Stimulated activated naive B cell treated with anti-CD40 and anti-IgM and Interleukin-4, amounts not matched to agents 10 μg/mL and 1 μg/mL and 100 μg/mL, for 72 hours (primary cell): ENCODE measurements around the gene ANKH.

Experiments used
- ATAC-seq, 2 donors: fragments of 150-1000 bp; cut with Tn5 transposase; replicated peaks; 2 replicates each; pipeline ENCODE4 v1.10.0; 2021; ENCODE audit warnings: moderate library complexity in 1 of 2
- DNase-seq: peaks from one replicate; pipeline ENCODE4 v3.0.0; 2021
- H3K27ac Mint-ChIP-seq: one replicate; pipeline ENCODE4 v1.8.0; 2022; ENCODE audit warnings: mild to moderate bottlenecking, mixed read lengths
- H3K27me3 Mint-ChIP-seq, 2 donors: one replicate each; pipeline ENCODE4 v1.8.0; 2022; ENCODE audit warnings: mixed read lengths in 2 of 2
- H3K36me3 Mint-ChIP-seq, 2 donors: one replicate each; pipeline ENCODE4 v1.8.0; 2022; ENCODE audit warnings: mixed read lengths in 2 of 2, mild to moderate bottlenecking in 1 of 2
- H3K4me1 Mint-ChIP-seq, 2 donors: one replicate each; pipeline ENCODE4 v1.8.0; 2022; ENCODE audit warnings: mixed read lengths in 2 of 2, mild to moderate bottlenecking in 1 of 2
- H3K4me3 Mint-ChIP-seq, 2 donors: one replicate each; pipeline ENCODE4 v1.8.0; 2022; ENCODE audit warnings: mild to moderate bottlenecking in 2 of 2, mixed read lengths in 2 of 2, moderate library complexity in 1 of 2
- H3K9me3 Mint-ChIP-seq, 2 donors: one replicate each; pipeline ENCODE4 v1.8.0; 2022; ENCODE audit warnings: mixed read lengths in 2 of 2, mild to moderate bottlenecking in 1 of 2

The ANKH gene

DNA sequence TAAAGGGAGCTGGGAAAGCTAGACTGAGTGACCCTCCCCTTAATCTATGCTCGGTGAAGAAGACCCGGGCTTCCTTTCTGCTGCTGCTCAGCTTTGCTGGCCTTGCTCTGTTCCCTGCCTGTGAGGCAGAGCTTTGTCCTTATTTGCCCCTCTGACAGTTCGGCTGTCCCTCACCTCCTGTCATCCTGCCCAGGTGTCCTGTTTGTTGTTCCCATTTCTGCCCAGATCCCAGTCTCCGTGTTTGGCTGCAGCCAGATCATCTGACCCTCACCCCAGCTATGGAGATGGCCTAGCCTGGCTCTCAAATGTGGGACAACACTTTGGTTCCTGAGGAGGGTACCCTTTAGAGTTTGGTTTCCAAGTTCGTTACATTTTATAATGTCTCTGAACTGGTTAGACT is 186.8 kb downstream of the ANKH start:
- H3K4me1 Mint-ChIP-seq, result peaks cover 13 to 15% of the 10 kb centered on the region in 2 donors
- DNase-seq (no peak), ATAC-seq (no peak)
- peak overlapping the region; percentile 86 for H3K27ac Mint-ChIP-seq
- H3K9me3 Mint-ChIP-seq, result peaks cover 0 to 2% of the 10 kb centered on the region in 2 donors
- H3K4me3 Mint-ChIP-seq, result no peak overlapping the region
- H3K27me3 Mint-ChIP-seq, result no peaks in the 10 kb centered on the region
- H3K36me3 Mint-ChIP-seq, result peaks cover 41 to 54% of the 10 kb centered on the region in 2 donors

GRCh38 chr5:14683906-14684455 is 187.6 kb downstream of the ANKH start:
- Mint-ChIP-seq H3K9me3 (no peaks in the 10 kb centered on the region), H3K4me1 (peaks cover 17 to 19% of the 10 kb centered on the region in 2 donors), H3K27me3 (no peaks in the 10 kb centered on the region), H3K27ac (peak overlapping the region; percentile 54), H3K4me3 (no peak overlapping the region), H3K36me3 (peaks cover 41 to 53% of the 10 kb centered on the region in 2 donors)
- no peak for ATAC-seq
- DNase-seq, result no peak

DNA sequence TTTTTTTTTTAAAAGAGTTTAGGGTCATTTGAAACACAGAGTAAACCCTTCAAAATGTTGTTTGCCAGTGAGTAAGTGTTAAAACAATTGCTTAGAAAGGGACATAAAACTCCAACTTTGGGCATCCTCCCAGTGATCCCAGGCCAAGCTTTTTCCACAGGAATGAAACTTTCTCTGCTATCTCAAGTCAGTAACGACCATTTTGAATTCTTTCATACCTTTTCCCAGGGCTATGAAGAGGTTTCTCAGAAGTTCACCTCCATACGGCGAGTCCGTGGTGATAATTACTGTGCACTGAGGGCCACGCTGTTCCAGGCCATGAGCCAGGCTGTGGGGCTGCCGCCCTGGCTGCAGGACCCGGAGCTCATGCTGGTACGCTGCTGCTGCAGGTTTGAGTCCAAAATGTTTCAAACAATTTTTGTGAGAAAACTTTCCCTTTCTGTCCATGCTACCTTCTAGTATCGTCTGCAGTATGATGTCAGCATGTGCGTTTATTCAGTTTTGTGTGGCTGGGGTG is 190.3 kb downstream of the ANKH start:
- Mint-ChIP-seq H3K4me3 (no peak overlapping the region), H3K9me3 (no peaks in the 10 kb centered on the region), H3K27ac (no peak overlapping the region), H3K36me3 (peaks cover 39 to 53% of the 10 kb centered on the region in 2 donors), H3K27me3 (no peaks in the 10 kb centered on the region), H3K4me1 (peaks cover 33 to 37% of the 10 kb centered on the region in 2 donors)
- DNase-seq (no peak), ATAC-seq (no peak)

DNA sequence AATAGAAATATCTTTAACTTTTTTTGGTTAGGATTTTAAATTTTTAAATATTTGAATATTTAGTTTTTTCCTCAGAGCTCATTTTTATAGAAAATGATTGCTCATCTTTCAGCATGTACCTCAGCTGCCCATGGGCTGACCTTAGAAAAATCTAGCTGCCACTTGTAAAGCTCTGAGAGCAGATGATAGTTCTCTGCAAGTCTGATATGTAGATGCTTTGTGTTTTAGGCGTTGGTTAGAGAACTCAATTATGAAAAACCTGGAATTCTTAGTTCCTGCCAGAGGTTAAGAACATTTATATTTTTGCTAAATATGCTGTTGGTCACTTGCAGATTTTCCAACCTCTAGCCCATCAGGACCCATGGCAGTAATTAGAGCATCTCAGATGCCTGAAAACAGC is 192.0 kb downstream of the ANKH start:
- Mint-ChIP-seq H3K9me3 (no peaks in the 10 kb centered on the region), H3K4me3 (no peak overlapping the region), H3K36me3 (peaks cover 41 to 53% of the 10 kb centered on the region in 2 donors), H3K27ac (no peak overlapping the region), H3K27me3 (no peaks in the 10 kb centered on the region), H3K4me1 (peaks cover 31 to 47% of the 10 kb centered on the region in 2 donors)
- ATAC-seq (no peak), DNase-seq (no peak)

DNA sequence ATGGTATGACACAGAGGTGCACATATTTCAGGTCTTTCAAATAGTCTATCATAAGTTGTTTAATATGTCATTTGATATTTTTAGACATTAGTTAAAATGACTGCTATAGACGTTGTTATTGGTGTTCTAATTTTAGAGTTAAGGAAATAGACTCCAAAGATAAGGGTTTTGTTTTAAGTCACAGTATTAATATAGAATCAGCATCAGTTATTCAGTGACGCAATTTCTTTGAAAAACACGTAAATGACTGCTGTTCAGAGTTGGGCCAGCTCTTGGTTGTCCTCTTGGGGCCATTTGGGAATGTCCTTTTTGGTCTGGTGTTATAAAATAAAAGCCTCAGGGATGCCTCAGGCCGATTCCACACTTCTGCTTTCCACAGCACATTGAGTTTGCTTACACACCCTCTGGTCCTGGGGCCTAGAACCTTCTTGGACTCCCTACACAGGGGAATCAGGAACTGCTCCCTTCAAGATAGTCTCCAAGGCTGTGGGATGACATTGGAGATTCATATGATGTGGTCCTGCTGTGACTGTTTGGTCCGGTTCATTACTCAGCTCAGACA is 192.7 kb downstream of the ANKH start:
- peaks cover 43 to 59% of the 10 kb centered on the region in 2 donors for H3K36me3 Mint-ChIP-seq
- ATAC-seq (peak; percentile 23 to 62), DNase-seq (peak; percentile 45)
- H3K9me3 Mint-ChIP-seq, result no peaks in the 10 kb centered on the region
- no peak overlapping the region for H3K4me3 Mint-ChIP-seq
- no peaks in the 10 kb centered on the region for H3K27me3 Mint-ChIP-seq
- peaks cover 36 to 54% of the 10 kb centered on the region in 2 donors for H3K4me1 Mint-ChIP-seq
- peak overlapping the region; percentile 84 for H3K27ac Mint-ChIP-seq

- H3K36me3 Mint-ChIP-seq, result peaks cover 42 to 69% of the 10 kb centered on the region in 2 donors
- DNase-seq, result peak; percentile 45
- peaks cover 0 to 1% of the 10 kb centered on the region in 2 donors for H3K9me3 Mint-ChIP-seq
Measured at GRCh38 chr5:14676320-14676719, 195.3 kb downstream of the ANKH start.

DNA sequence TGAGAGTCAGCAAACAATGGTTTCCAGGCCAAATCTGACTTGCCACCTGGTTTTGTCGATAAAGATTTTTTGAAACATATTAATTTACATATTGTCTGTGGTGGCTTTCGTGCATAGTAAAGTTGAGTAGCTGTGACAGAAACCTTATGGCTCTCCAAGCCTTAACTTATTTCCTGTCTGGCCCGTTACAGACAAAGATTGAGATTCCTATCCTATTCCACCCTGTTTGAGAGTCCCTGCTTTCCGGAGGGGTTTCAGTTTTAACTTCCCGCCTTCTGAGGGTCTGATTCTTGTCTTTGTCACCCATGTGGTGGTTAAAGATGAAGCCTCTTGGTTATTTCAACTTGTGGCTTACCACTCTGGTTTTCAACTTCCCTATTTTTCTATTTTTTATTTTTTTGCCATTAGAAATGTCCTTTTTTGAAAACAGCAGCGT is 195.7 kb downstream of the ANKH start:
- DNase-seq, result peak; percentile 41
- no peaks in the 10 kb centered on the region for H3K27me3 Mint-ChIP-seq
- H3K4me3 Mint-ChIP-seq, result peak overlapping the region; percentile 65 to 76
- H3K4me1 Mint-ChIP-seq, result peaks cover 59 to 83% of the 10 kb centered on the region in 2 donors
- peak overlapping the region; percentile 95 for H3K27ac Mint-ChIP-seq
- peaks cover 42 to 70% of the 10 kb centered on the region in 2 donors for H3K36me3 Mint-ChIP-seq
- peak; percentile 64 to 79 for ATAC-seq
- H3K9me3 Mint-ChIP-seq, result peaks cover 0 to 1% of the 10 kb centered on the region in 2 donors

More at GRCh38 chr5:14676320-14676719, 195.3 kb downstream of the ANKH start:
- H3K27me3 Mint-ChIP-seq, result no peaks in the 10 kb centered on the region
- peaks cover 54 to 78% of the 10 kb centered on the region in 2 donors for H3K4me1 Mint-ChIP-seq
- peak; percentile 80 to 86 for ATAC-seq
- peak overlapping the region; percentile 65 to 76 for H3K4me3 Mint-ChIP-seq
- H3K27ac Mint-ChIP-seq, result peak overlapping the region; percentile 95

GRCh38 chr5:14674983-14675854 is 196.4 kb downstream of the ANKH start:
- DNase-seq, result no peak
- peaks cover 0 to 1% of the 10 kb centered on the region in 2 donors for H3K9me3 Mint-ChIP-seq
- no peaks in the 10 kb centered on the region for H3K27me3 Mint-ChIP-seq
- peak overlapping the region; percentile 95 for H3K27ac Mint-ChIP-seq
- H3K4me1 Mint-ChIP-seq, result peaks cover 55 to 85% of the 10 kb centered on the region in 2 donors
- peaks cover 38 to 67% of the 10 kb centered on the region in 2 donors for H3K36me3 Mint-ChIP-seq
- H3K4me3 Mint-ChIP-seq, result peak overlapping the region; percentile 65 to 76
- no peak for ATAC-seq

DNA sequence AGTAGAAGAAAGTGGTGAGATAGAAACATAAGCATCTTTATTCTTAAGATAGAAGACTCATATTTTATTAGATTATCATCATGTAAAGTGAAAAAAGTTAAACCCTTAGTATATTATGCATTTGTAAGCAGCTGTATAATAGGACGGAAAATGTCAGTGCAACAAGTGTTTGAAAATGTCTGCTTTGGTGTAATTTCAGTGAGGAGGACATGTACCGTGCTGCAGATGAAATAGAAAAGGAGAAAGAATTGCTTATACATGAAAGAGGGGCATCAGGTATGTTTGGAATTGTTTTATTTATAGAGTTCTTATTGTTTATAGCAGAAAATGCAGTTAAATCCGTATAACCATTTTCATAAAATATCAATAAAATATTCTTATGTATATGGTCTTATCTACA is 198.1 kb downstream of the ANKH start:
- Mint-ChIP-seq H3K27ac (no peak overlapping the region), H3K36me3 (peaks cover 31 to 61% of the 10 kb centered on the region in 2 donors), H3K4me3 (no peak overlapping the region)

DNA sequence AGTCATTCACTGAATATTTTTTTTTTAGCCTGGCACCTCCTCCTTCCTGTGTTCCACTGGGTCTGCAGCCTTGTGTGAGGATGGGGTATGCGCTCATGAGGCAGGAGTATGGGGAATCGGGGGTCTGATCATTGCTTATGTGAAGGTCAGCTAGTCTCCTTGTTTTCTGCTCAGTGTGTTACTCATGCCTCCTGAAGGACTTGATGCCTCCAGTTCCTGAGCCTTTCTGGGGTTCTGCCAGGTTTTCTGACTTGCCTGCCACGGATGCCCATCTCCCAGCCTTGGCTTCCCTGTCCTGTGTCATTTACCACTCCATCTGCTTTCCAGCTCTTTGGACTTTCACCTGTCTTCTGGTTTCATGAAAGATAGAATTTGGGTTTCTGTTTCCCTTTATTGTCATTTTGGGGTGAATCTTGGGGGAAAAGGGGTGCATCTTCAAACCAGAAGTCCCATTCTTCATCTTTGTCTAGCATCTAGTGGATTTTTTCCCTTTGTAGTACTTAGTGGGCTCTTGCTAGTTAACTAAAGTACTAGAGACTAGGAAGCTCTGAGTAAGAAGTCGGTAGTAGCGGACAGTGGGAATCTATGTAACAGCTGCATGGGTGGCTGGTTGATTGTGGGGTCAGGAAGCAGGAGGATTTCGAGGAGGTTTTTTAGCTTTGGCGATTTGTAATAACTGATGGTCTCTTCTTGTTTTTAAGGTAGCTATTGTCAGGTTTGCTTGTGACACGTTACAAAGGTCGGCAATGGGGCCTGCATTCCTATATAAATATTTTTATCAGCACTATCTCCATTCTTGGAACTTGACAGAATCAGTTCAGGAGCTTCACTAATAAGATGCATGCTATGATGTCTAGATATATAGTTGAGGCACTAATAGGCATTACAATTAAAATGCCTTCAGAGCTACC is 198.8 kb downstream of the ANKH start:
- peaks cover 28 to 61% of the 10 kb centered on the region in 2 donors for H3K36me3 Mint-ChIP-seq
- peaks cover 0 to 1% of the 10 kb centered on the region in 2 donors for H3K9me3 Mint-ChIP-seq
- peak overlapping the region in 1 of 2 donors; percentile 43 for H3K4me3 Mint-ChIP-seq
- ATAC-seq (no peak), DNase-seq (no peak)
- peak overlapping the region; percentile 68 for H3K27ac Mint-ChIP-seq
- peaks cover 50 to 90% of the 10 kb centered on the region in 2 donors for H3K4me1 Mint-ChIP-seq
- H3K27me3 Mint-ChIP-seq, result no peaks in the 10 kb centered on the region

More for the DNA sequence above, 198.1 kb downstream of the ANKH start:
- ATAC-seq (no peak), DNase-seq (no peak)
- Mint-ChIP-seq H3K27me3 (no peaks in the 10 kb centered on the region), H3K4me1 (peaks cover 49 to 90% of the 10 kb centered on the region in 2 donors), H3K9me3 (peaks cover 0 to 1% of the 10 kb centered on the region in 2 donors)

DNA sequence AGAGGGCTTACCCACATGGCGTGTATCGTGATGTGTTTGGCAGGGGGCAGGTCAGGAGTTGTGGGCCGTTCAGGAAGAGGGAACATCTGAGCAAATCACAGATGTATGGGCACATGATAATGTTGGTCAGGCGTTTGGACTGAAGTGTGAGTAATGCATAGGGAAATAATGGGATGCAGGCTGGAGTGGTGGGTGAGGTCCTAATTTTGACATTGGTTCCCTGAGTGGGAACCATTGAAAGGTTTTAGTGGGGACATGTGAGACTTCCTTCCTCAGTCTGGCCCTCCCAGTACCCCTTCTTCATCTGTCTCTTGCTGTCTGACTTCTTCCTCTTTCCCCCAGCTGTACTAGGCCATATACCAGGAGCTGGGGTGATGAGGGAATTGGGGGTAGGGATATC is 199.5 kb downstream of the ANKH start:
- Mint-ChIP-seq H3K4me1 (peaks cover 52 to 90% of the 10 kb centered on the region in 2 donors), H3K4me3 (peak overlapping the region; percentile 33 to 52), H3K27me3 (no peaks in the 10 kb centered on the region), H3K27ac (peak overlapping the region; percentile 31), H3K9me3 (peaks cover 0 to 1% of the 10 kb centered on the region in 2 donors), H3K36me3 (peaks cover 28 to 60% of the 10 kb centered on the region in 2 donors)
- DNase-seq (no peak), ATAC-seq (no peak)

DNA sequence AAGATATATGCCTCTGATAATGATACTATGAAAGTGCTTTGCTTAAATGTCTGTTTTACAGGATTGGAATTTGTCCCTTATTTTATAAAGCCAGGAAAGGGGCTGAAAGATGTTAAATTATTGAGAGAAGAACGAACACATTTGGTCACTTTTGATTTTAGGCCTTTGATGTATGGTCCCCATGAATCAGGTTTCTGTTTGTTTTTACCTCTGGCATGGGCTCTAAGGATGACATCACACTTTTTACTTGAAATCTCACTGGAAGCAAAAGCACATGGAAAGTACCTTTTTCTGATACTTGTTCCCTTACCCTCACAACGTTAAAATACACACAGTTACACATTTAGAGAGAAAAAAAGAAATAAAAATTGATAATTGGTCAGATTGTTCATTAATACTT is 200.2 kb downstream of the ANKH start:
- H3K4me3 Mint-ChIP-seq, result peak overlapping the region; percentile 23 to 65
- H3K36me3 Mint-ChIP-seq, result peaks cover 28 to 63% of the 10 kb centered on the region in 2 donors
- DNase-seq (no peak), ATAC-seq (no peak)
- H3K9me3 Mint-ChIP-seq, result peaks cover 0 to 1% of the 10 kb centered on the region in 2 donors
- H3K27ac Mint-ChIP-seq, result peak overlapping the region; percentile 83
- no peaks in the 10 kb centered on the region for H3K27me3 Mint-ChIP-seq
- peaks cover 52 to 93% of the 10 kb centered on the region in 2 donors for H3K4me1 Mint-ChIP-seq

- no peak for DNase-seq
- H3K27ac Mint-ChIP-seq, result no peak overlapping the region
- H3K4me3 Mint-ChIP-seq, result no peak overlapping the region
- H3K36me3 Mint-ChIP-seq, result peaks cover 25 to 63% of the 10 kb centered on the region in 2 donors
- H3K4me1 Mint-ChIP-seq, result peaks cover 53 to 92% of the 10 kb centered on the region in 2 donors
- H3K9me3 Mint-ChIP-seq, result peaks cover 0 to 1% of the 10 kb centered on the region in 2 donors
- no peaks in the 10 kb centered on the region for H3K27me3 Mint-ChIP-seq
- ATAC-seq, result no peak
Measured at GRCh38 chr5:14669975-14670374, 201.6 kb downstream of the ANKH start.
